OCI-LY7 (cell line): Measurements from ENCODE around the gene TCP11L2.

Source experiments
- EZH2phosphoT487 ChIP-seq: fragments of 200-600 bp; sonication (generic); IDR thresholded peaks from 2 replicates; pipeline ENCODE4 v1.6.1; 2018; ENCODE audit warnings: low read depth, borderline replicate concordance, mild to moderate bottlenecking, mixed run types, antibody characterized with exemption, low read length, moderate library complexity, mixed read lengths
- TF ChIP-seq, protein P1 (sequence below): fragments of 200-600 bp; sonication (generic); conservative IDR thresholded peaks from 2 replicates; pipeline ENCODE4 v1.5.1; 2014; ENCODE audit warnings: mild to moderate bottlenecking, antibody characterized with exemption, low read length, moderate library complexity, mixed read lengths

DNA sequence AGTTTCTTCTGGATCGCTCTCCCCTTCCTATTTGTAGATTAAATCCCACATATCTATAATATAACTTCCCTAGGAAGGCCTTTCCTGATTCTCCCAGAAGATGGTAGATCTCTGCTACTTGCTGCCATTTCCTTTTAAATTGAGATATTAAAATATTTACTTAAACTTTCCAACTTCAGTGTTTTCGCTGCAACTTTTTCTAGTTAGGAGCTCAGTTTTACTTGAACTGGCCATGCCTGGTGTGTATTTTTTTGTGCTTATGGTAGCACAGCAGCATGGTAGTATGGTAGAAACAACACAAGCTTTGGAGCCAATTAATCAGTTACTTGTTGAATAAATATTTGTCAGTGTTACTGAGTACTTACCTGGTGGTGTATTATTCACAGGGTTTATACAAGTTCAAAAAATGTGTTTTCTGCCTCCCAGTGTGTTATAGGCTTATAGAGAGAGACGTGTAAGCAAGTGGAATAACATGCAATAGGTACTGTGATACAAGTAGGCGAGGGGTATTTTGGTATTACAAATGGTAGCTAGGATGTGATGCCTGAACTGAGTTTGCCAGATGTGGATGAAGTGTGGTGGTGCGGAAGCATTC is 58.0 kb downstream of the TCP11L2 start:
- no peak for TF ChIP-seq EZH2phosphoT487
- TF ChIP-seq, protein P1, sequence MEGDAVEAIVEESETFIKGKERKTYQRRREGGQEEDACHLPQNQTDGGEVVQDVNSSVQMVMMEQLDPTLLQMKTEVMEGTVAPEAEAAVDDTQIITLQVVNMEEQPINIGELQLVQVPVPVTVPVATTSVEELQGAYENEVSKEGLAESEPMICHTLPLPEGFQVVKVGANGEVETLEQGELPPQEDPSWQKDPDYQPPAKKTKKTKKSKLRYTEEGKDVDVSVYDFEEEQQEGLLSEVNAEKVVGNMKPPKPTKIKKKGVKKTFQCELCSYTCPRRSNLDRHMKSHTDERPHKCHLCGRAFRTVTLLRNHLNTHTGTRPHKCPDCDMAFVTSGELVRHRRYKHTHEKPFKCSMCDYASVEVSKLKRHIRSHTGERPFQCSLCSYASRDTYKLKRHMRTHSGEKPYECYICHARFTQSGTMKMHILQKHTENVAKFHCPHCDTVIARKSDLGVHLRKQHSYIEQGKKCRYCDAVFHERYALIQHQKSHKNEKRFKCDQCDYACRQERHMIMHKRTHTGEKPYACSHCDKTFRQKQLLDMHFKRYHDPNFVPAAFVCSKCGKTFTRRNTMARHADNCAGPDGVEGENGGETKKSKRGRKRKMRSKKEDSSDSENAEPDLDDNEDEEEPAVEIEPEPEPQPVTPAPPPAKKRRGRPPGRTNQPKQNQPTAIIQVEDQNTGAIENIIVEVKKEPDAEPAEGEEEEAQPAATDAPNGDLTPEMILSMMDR, result no peak
